WERI-Rb-1 (cell line): ENCODE data around the gene PAQR9.

ENCODE experiments used
- DNase-seq: peaks from one replicate; pipeline ENCODE4 v3.0.0-alpha.2; 2020
- H3K27ac ChIP-seq: fragments of 250-450 bp; sonication (Bioruptor Pico); 2 replicates; pipeline ENCODE4 v1.5.1; 2020; ENCODE audit warnings: mild to moderate bottlenecking, moderate library complexity
- H3K27me3 ChIP-seq: fragments of 250-450 bp; sonication (Bioruptor Pico); 2 replicates; pipeline ENCODE4 v1.5.1; 2021; ENCODE audit warnings: mild to moderate bottlenecking, low read depth, moderate library complexity; ENCODE audit not compliant: insufficient read depth, severe bottlenecking
- H3K36me3 ChIP-seq: fragments of 250-450 bp; sonication (Bioruptor Pico); 2 replicates; pipeline ENCODE4 v1.5.1; 2020; ENCODE audit warnings: mild to moderate bottlenecking, moderate library complexity
- H3K4me3 ChIP-seq: 2 replicates; pipeline ENCODE4 v1.5.1; 2011; ENCODE audit warnings: low read depth, mild to moderate bottlenecking, control low read depth, low read length
- H3K9me3 ChIP-seq: fragments of 250-450 bp; sonication (Bioruptor Pico); 2 replicates; pipeline ENCODE4 v1.5.1; 2021; ENCODE audit warnings: mild to moderate bottlenecking, moderate library complexity; ENCODE audit not compliant: severe bottlenecking
- CTCF ChIP-seq: IDR thresholded peaks from 2 replicates; pipeline ENCODE4 v1.5.1; 2011; ENCODE audit warnings: low read depth, mild to moderate bottlenecking, control low read depth, inconsistent platforms, low read length

Gene PAQR9

GRCh38 chr3:142981108-142981507 is 17.6 kb upstream of the PAQR9 start:
- DNase-seq, result peak; percentile 26
- no peaks in the 10 kb centered on the region for H3K36me3 ChIP-seq

GRCh38 chr3:142977399-142977728 is 13.9 kb upstream of the PAQR9 start:
- Histone ChIP-seq H3K9me3 (no peaks in the 10 kb centered on the region), H3K4me3 (no peak overlapping the region), H3K27ac (no peak overlapping the region), H3K36me3 (no peaks in the 10 kb centered on the region), H3K27me3 (no peaks in the 10 kb centered on the region)
- TF ChIP-seq CTCF, result no peak
- no peak for DNase-seq

More at GRCh38 chr3:142981108-142981507, 17.6 kb upstream of the PAQR9 start:
- Histone ChIP-seq H3K27ac (peak overlapping the region; percentile 69), H3K27me3 (no peaks in the 10 kb centered on the region), H3K4me3 (no peak overlapping the region), H3K9me3 (no peaks in the 10 kb centered on the region)
- peak; percentile 36; the same call in 1 of the 2 replicates for TF ChIP-seq CTCF

GRCh38 chr3:142976621-142977398 is 13.3 kb upstream of the PAQR9 start:
- Histone ChIP-seq H3K36me3 (no peaks in the 10 kb centered on the region), H3K4me3 (no peak overlapping the region), H3K9me3 (no peaks in the 10 kb centered on the region), H3K27ac (no peak overlapping the region), H3K27me3 (no peaks in the 10 kb centered on the region)
- no peak for TF ChIP-seq CTCF
- no peak for DNase-seq

- TF ChIP-seq CTCF, result peak; percentile 34; the same call in 1 of the 2 replicates
- Histone ChIP-seq H3K27ac (no peak overlapping the region), H3K4me3 (no peak overlapping the region), H3K27me3 (no peaks in the 10 kb centered on the region), H3K36me3 (no peaks in the 10 kb centered on the region), H3K9me3 (no peaks in the 10 kb centered on the region)
- no peak for DNase-seq
These were observed 12.0 kb upstream of the PAQR9 start for GRCh38 chr3:142975316-142975995.

- Histone ChIP-seq H3K27ac (no peak overlapping the region), H3K36me3 (no peaks in the 10 kb centered on the region), H3K4me3 (no peak overlapping the region), H3K27me3 (no peaks in the 10 kb centered on the region), H3K9me3 (no peaks in the 10 kb centered on the region)
- no peak for DNase-seq
- no peak for TF ChIP-seq CTCF
These were observed 9.9 kb upstream of the PAQR9 start for GRCh38 chr3:142973217-142974009.
